K562 (cell line): Measurements from ENCODE around the gene ERICH6. TPM values are rescaled to one million over a fixed set of nuclear protein-coding genes. Genes with fewer than 3 reads are reported as not detected.
A peak's percentile ranks its signal among the peaks of the same experiment; 100 is the strongest.

Experiments used
- CLOCK ChIP-seq: fragments of 250-450 bp; sonication (Bioruptor Pico); IDR thresholded peaks from 2 replicates; pipeline ENCODE4 v1.4.0; 2020; ENCODE audit warnings: mild to moderate bottlenecking, moderate library complexity, borderline replicate concordance
- CXXC5 ChIP-seq: fragments of 250-450 bp; sonication (Bioruptor Pico); IDR thresholded peaks from 2 replicates; pipeline ENCODE4 v1.8.0; 2022; ENCODE audit warnings: inconsistent platforms, mild to moderate bottlenecking, moderate library complexity
- HNRNPH1 ChIP-seq: fragments of 200-400 bp; formaldehyde crosslinking; optimal IDR thresholded peaks from 2 replicates; pipeline ENCODE3; 2017; ENCODE audit warnings: low read depth, mild to moderate bottlenecking, low read length, moderate library complexity
- HNRNPUL1 ChIP-seq: fragments of 200-400 bp; formaldehyde crosslinking; IDR thresholded peaks from 2 replicates; pipeline ENCODE4 v1.6.1; 2017; ENCODE audit warnings: low read length
- JUND ChIP-seq, 2 experiments: IDR thresholded peaks; 2 replicates in 1 of 2; 3 replicates in 1 of 2; pipeline ENCODE4 v1.6.1; 2011; ENCODE audit warnings: borderline replicate concordance in 2 of 2, low read depth in 2 of 2, low read length in 2 of 2, improper control_type of control experiment in 1 of 2, missing biosample characterization in 1 of 2, missing genetic modification characterization in 1 of 2, missing genetic modification reagents in 1 of 2
- LARP7 ChIP-seq: fragments of 450-650 bp; IDR thresholded peaks from 2 replicates; pipeline ENCODE4 v1.6.1; 2016
- MYC ChIP-seq, 2 experiments: fragments of 250-450 bp in 1 of 2; sonication (Bioruptor Pico) in 1 of 2; IDR thresholded peaks; 2 replicates each; pipeline versions ENCODE4 v1.5.1 to v1.6.1; 2012 to 2021; ENCODE audit warnings: low read depth in 2 of 2, borderline replicate concordance in 1 of 2, improper control_type of control experiment in 1 of 2, low read length in 1 of 2, mild to moderate bottlenecking in 1 of 2, moderate library complexity in 1 of 2
- NFXL1 ChIP-seq: fragments of 450-650 bp; formaldehyde crosslinking; IDR thresholded peaks from 2 replicates; pipeline ENCODE4 v1.4.0; 2021; ENCODE audit warnings: mild to moderate bottlenecking
- PBX2 ChIP-seq, 2 experiments: IDR thresholded peaks in 1 of 2; conservative IDR thresholded peaks in 1 of 2; 2 replicates each; pipeline ENCODE4 v1.6.1; 2016; ENCODE audit warnings: low read depth in 2 of 2, mild to moderate bottlenecking in 1 of 2, missing compliant biosample characterization in 1 of 2, missing genetic modification characterization in 1 of 2, moderate library complexity in 1 of 2
- PTTG1 ChIP-seq: fragments of 450-650 bp; IDR thresholded peaks from 2 replicates; pipeline ENCODE4 v1.6.1; 2016; ENCODE audit warnings: low read depth, mild to moderate bottlenecking, missing genetic modification characterization, missing compliant biosample characterization
- RUNX1 ChIP-seq: sonication (generic); IDR thresholded peaks from 2 replicates; pipeline ENCODE4 v1.6.1; 2016; ENCODE audit warnings: antibody characterized with exemption, low read depth
- SIX5 ChIP-seq, 2 experiments: IDR thresholded peaks; 2 replicates each; pipeline ENCODE4 v1.6.1; 2011; ENCODE audit warnings: low read length in 2 of 2, borderline replicate concordance in 1 of 2, low read depth in 1 of 2, mild to moderate bottlenecking in 1 of 2, moderate library complexity in 1 of 2; ENCODE audit not compliant: insufficient read depth in 1 of 2
- SREBF1 ChIP-seq: fragments of 150-350 bp; IDR thresholded peaks from 2 replicates; pipeline ENCODE4 v1.6.1; 2014; ENCODE audit warnings: antibody characterized with exemption, low read depth, low read length, borderline replicate concordance
- ZBTB7A ChIP-seq: IDR thresholded peaks from 2 replicates; pipeline ENCODE4 v1.6.1; 2011; ENCODE audit warnings: low read depth, mild to moderate bottlenecking, low read length, moderate library complexity, borderline replicate concordance; ENCODE audit not compliant: control insufficient read depth
- ZNF174 ChIP-seq: fragments of 250-450 bp; sonication (Bioruptor Pico); IDR thresholded peaks from 2 replicates; pipeline ENCODE4 v1.4.0; 2020; ENCODE audit warnings: mild to moderate bottlenecking
- ZNF354B ChIP-seq: fragments of 250-450 bp; sonication (Bioruptor Pico); IDR thresholded peaks from 2 replicates; pipeline ENCODE4 v1.4.0; 2020
- ZNF75A ChIP-seq: fragments of 450-650 bp; formaldehyde crosslinking; IDR thresholded peaks from 2 replicates; pipeline ENCODE4 v1.4.0; 2020; ENCODE audit warnings: mild to moderate bottlenecking
- polyA plus RNA-seq, 8 experiments: library from polyadenylated mRNA; depleted of rRNA in 4 of 8; stranded (reverse) in 5 of 8; unstranded in 3 of 8; fragments of >200 nt; fragmentation: Nextera tagmentation in 2 of 8; fragmentation: Illumina TruSeq in 1 of 8; extraction: Ambion mirVana in 2 of 8; extraction: Trizol in 1 of 8; gene quantifications; 2 replicates each; pipeline versions ENCODE4 v1.2.1 to v1.2.3, GENCODE V29; 2011 to 2014; ENCODE audit warnings: inconsistent platforms in 1 of 8, missing spikeins in 1 of 8
- total RNA-seq, 7 experiments: library from RNA; depleted of rRNA in 6 of 7; stranded (reverse); fragments of >200 nt in 6 of 7; fragmentation: Illumina TruSeq in 2 of 7; extraction: Trizol in 2 of 7; gene quantifications; 2 replicates each; pipeline versions ENCODE4 v1.2.1 to v1.2.3, GENCODE V29; 2011 to 2021; ENCODE audit warnings: low replicate concordance in 1 of 7
- TF ChIP-seq, protein P1 (sequence below): fragments of 250-450 bp; sonication (Bioruptor Pico); IDR thresholded peaks from 2 replicates; pipeline ENCODE4 v1.4.0; 2020; ENCODE audit warnings: mild to moderate bottlenecking

The ERICH6 gene
- total and polyA plus RNA-seq, 9 of the 15 experiments (the other 6 are each of a cell fraction or from before 2014, with no cell fraction given) = not detected

- TF ChIP-seq PBX2 (CRISPR knock-in tag; IDR thresholded peaks at IDR 0.05; ENCODE audit: low read depth) (no peak), PBX2 (tag; conservative IDR thresholded peaks at IDR 0.05; ENCODE audit: low read depth) (peak; percentile 74), ZBTB7A (no peak), SIX5 (IDR thresholded peaks at IDR 0.05; ENCODE audit: borderline replicate concordance in 1 of 2, insufficient read depth in 1 of 2, low read depth in 1 of 2, low read length in 2 of 2) (no peak), JUND (IDR thresholded peaks at IDR 0.05; ENCODE audit: borderline replicate concordance, low read depth, low read length) (peak; percentile 97), JUND (tag; IDR thresholded peaks at IDR 0.05; ENCODE audit: borderline replicate concordance, low read depth, low read length) (peak; percentile 90; the same call in 2 of the 3 replicates), ZNF75A (no peak), CXXC5 (CRISPR knock-in tag) (no peak; the same call in 1 of the 2 replicates), RUNX1 (no peak), ZNF354B (CRISPR knock-in tag) (no peak), CLOCK (no peak), HNRNPUL1 (no peak), MYC (IDR thresholded peaks at IDR 0.05; ENCODE audit: low read depth, low read length) (no peak), MYC (CRISPR knock-in tag; IDR thresholded peaks at IDR 0.05; ENCODE audit: borderline replicate concordance, low read depth) (no peak), LARP7 (no peak), ZNF174 (CRISPR knock-in tag) (no peak), NFXL1 (no peak), HNRNPH1 (no peak), PTTG1 (no peak), SREBF1 (no peak)
- TF ChIP-seq, protein P1, sequence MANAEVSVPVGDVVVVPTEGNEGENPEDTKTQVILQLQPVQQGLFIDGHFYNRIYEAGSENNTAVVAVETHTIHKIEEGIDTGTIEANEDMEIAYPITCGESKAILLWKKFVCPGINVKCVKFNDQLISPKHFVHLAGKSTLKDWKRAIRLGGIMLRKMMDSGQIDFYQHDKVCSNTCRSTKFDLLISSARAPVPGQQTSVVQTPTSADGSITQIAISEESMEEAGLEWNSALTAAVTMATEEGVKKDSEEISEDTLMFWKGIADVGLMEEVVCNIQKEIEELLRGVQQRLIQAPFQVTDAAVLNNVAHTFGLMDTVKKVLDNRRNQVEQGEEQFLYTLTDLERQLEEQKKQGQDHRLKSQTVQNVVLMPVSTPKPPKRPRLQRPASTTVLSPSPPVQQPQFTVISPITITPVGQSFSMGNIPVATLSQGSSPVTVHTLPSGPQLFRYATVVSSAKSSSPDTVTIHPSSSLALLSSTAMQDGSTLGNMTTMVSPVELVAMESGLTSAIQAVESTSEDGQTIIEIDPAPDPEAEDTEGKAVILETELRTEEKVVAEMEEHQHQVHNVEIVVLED (CRISPR knock-in tag) = no peak
Observed at GRCh38 chr3:150737874-150738679, 34.4 kb upstream of the ERICH6 start (continued).
